IMR-90 (cell line): Measurements from ENCODE around the gene CCDC175. TPM values are rescaled to one million over a fixed set of nuclear protein-coding genes. Genes with fewer than 3 reads are reported as not detected.
A peak's percentile ranks its signal among the peaks of the same experiment; 100 is the strongest.

ENCODE experiments used
- ATAC-seq: fragments of 200-7000 bp; cut with Tn5 transposase; 2 replicates; pipeline ENCODE4 v1.9.1; 2020; ENCODE audit warnings: low read depth, mild to moderate bottlenecking, moderate library complexity
- BruUV-seq: library from RNA; stranded (reverse); fragments of 400-500 nt; replicated peaks from 2 replicates; lab custom pipeline; 2021; lab: Mats Ljungman, UMichigan
- CTCF ChIA-PET: fragments of 300-600 bp; formaldehyde crosslinking; extraction: SDS; loops from one replicate; lab custom pipeline; 2021; ENCODE audit warnings: antibody characterized with exemption; lab: Yijun Ruan, JAX
- POLR2A ChIA-PET: fragments of 300-600 bp; sonication (Branson Sonifier 250); formaldehyde crosslinking; loops from one replicate; lab custom pipeline; 2022; ENCODE audit warnings: antibody characterized with exemption; ENCODE audit not compliant: unreplicated experiment; lab: Charles Lee
- DNase-seq: peaks from one replicate; pipeline ENCODE4 v3.0.0; 2013
- H2AFZ ChIP-seq: replicated peaks from 2 replicates; pipeline ENCODE3; 2013; ENCODE audit warnings: low read length, mild to moderate bottlenecking; ENCODE audit not compliant: poor library complexity
- H2AK5ac ChIP-seq: 2 replicates; pipeline ENCODE4 v1.6.1; 2013; ENCODE audit warnings: low read depth, low read length, inconsistent platforms
- H2AK9ac ChIP-seq: replicated peaks from 2 replicates; pipeline ENCODE3; 2013; ENCODE audit warnings: mild to moderate bottlenecking, low read depth, low read length, moderate library complexity; ENCODE audit not compliant: poor library complexity
- H2BK120ac ChIP-seq: 2 replicates; pipeline ENCODE4 v1.6.1; 2013; ENCODE audit warnings: low read depth, low read length, inconsistent platforms
- H2BK15ac ChIP-seq: 3 replicates; pipeline ENCODE4 v1.6.1; 2013; ENCODE audit warnings: low read depth, low read length, inconsistent platforms
- H2BK20ac ChIP-seq: 2 replicates; pipeline ENCODE4 v1.6.1; 2013; ENCODE audit warnings: low read depth, mild to moderate bottlenecking, inconsistent platforms, low read length, moderate library complexity
- H2BK5ac ChIP-seq: 2 replicates; pipeline ENCODE4 v1.6.1; 2013; ENCODE audit warnings: mild to moderate bottlenecking, low read depth, low read length, inconsistent platforms; ENCODE audit not compliant: poor library complexity, severe bottlenecking
- H3K14ac ChIP-seq: replicated peaks from 2 replicates; pipeline ENCODE4 v1.6.1; 2013; ENCODE audit warnings: low read depth, low read length, inconsistent platforms
- H3K18ac ChIP-seq: 2 replicates; pipeline ENCODE4 v1.6.1; 2013; ENCODE audit warnings: low read depth, low read length, control low read depth
- H3K23ac ChIP-seq: 2 replicates; pipeline ENCODE4 v1.6.1; 2013; ENCODE audit warnings: low read depth, low read length, inconsistent platforms
- H3K27ac ChIP-seq: 2 replicates; pipeline ENCODE4 v1.5.1; 2013; ENCODE audit warnings: mild to moderate bottlenecking, control low read depth, low read length; ENCODE audit not compliant: insufficient read depth
- H3K27me3 ChIP-seq: 2 replicates; pipeline ENCODE4 v1.6.1; 2013; ENCODE audit warnings: low read length; ENCODE audit not compliant: control insufficient read depth, insufficient read depth
- H3K36me3 ChIP-seq: 2 replicates; pipeline ENCODE4 v1.6.1; 2013; ENCODE audit warnings: low read length, mixed read lengths; ENCODE audit not compliant: control insufficient read depth, insufficient read depth
- H3K4ac ChIP-seq: 2 replicates; pipeline ENCODE4 v1.6.1; 2013; ENCODE audit warnings: low read depth, low read length, inconsistent platforms
- H3K4me1 ChIP-seq: 2 replicates; pipeline ENCODE4 v1.6.1; 2013; ENCODE audit warnings: low read length, mixed read lengths; ENCODE audit not compliant: control insufficient read depth, insufficient read depth
- H3K4me2 ChIP-seq: 2 replicates; pipeline ENCODE4 v1.6.1; 2013; ENCODE audit warnings: low read depth, mild to moderate bottlenecking, control low read depth, low read length, moderate library complexity
- H3K4me3 ChIP-seq: 2 replicates; pipeline ENCODE4 v1.5.1; 2013; ENCODE audit warnings: low read depth, mild to moderate bottlenecking, control low read depth, low read length, moderate library complexity; ENCODE audit not compliant: insufficient read depth
- H3K56ac ChIP-seq: 2 replicates; pipeline ENCODE4 v1.6.1; 2013; ENCODE audit warnings: low read length, inconsistent platforms; ENCODE audit not compliant: insufficient read depth; ENCODE audit errors: extremely low read depth
- H3K79me1 ChIP-seq, 2 experiments: 2 replicates each; pipeline ENCODE4 v1.6.1; 2013; ENCODE audit warnings: low read length in 2 of 2, inconsistent platforms in 1 of 2, low read depth in 1 of 2
- H3K9ac ChIP-seq: 2 replicates; pipeline ENCODE4 v1.6.1; 2013; ENCODE audit warnings: low read depth, low read length, control low read depth
- H3K9me1 ChIP-seq: 2 replicates; pipeline ENCODE4 v1.6.1; 2013; ENCODE audit warnings: low read length, inconsistent platforms; ENCODE audit not compliant: insufficient read depth
- H3K9me3 ChIP-seq: 2 replicates; pipeline ENCODE4 v1.6.1; 2013; ENCODE audit warnings: low read length; ENCODE audit not compliant: control insufficient read depth, insufficient read depth
- H4K20me1 ChIP-seq: 2 replicates; pipeline ENCODE4 v1.6.1; 2013; ENCODE audit warnings: low read length, inconsistent platforms; ENCODE audit not compliant: insufficient read depth
- H4K5ac ChIP-seq: 2 replicates; pipeline ENCODE4 v1.6.1; 2013; ENCODE audit warnings: mild to moderate bottlenecking, low read depth, low read length, control low read depth
- H4K8ac ChIP-seq, 2 experiments: 2 replicates each; pipeline ENCODE4 v1.6.1; 2013; ENCODE audit warnings: low read depth in 2 of 2, low read length in 2 of 2, control low read depth in 1 of 2, inconsistent platforms in 1 of 2
- H4K91ac ChIP-seq: 2 replicates; pipeline ENCODE4 v1.6.1; 2013; ENCODE audit warnings: low read depth, low read length, inconsistent platforms; ENCODE audit not compliant: insufficient read depth
- FOS ChIP-seq: fragments of 150-350 bp; IDR thresholded peaks from 2 replicates; pipeline ENCODE4 v1.6.1; 2016; ENCODE audit warnings: low read depth, low read length
- MAFK ChIP-seq: IDR thresholded peaks from 2 replicates; pipeline ENCODE4 v1.6.1; 2012; ENCODE audit warnings: low read depth, low read length, improper control_type of control experiment
- MAZ ChIP-seq: IDR thresholded peaks from 2 replicates; pipeline ENCODE4 v1.6.1; 2012; ENCODE audit warnings: low read depth, mild to moderate bottlenecking, low read length, improper control_type of control experiment, moderate library complexity, borderline replicate concordance
- POLR2A ChIP-seq: IDR thresholded peaks from 2 replicates; pipeline ENCODE4 v1.6.1; 2012; ENCODE audit warnings: mild to moderate bottlenecking, low read depth, low read length
- RAD21 ChIP-seq: IDR thresholded peaks from 2 replicates; pipeline ENCODE4 v1.6.1; 2012; ENCODE audit warnings: low read length, improper control_type of control experiment
- RCOR1 ChIP-seq: IDR thresholded peaks from 2 replicates; pipeline ENCODE4 v1.6.1; 2012; ENCODE audit warnings: mild to moderate bottlenecking, low read length, improper control_type of control experiment; ENCODE audit not compliant: insufficient replicate concordance
- RFX5 ChIP-seq: IDR thresholded peaks from 2 replicates; pipeline ENCODE4 v1.8.0; 2012; ENCODE audit warnings: low read depth, mild to moderate bottlenecking, low read length, moderate library complexity
- WGBS, 2 experiments: methylation state at CpG; one replicate each; pipeline versions ENCODE4 v1.1.5 to v1.1.7; 2013; ENCODE audit warnings: missing lambda C conversion rate in 2 of 2; ENCODE audit not compliant: insufficient read length in 1 of 2; ENCODE audit errors: extremely low coverage in 2 of 2; 5-methylcytosine and 5-hydroxymethylcytosine counted together
- dilution Hi-C: fragments of 300-500 bp; cut with HindIII; formaldehyde crosslinking; loops from one replicate; pipeline ENCODE4 v1.14.3; 2018; ENCODE audit warnings: low sequenced_read_pairs; ENCODE audit not compliant: unreplicated experiment
- in situ Hi-C: fragments of 300-500 bp; cut with MboI; formaldehyde crosslinking; loops from 3 replicates; pipeline ENCODE4 v1.14.3; 2019; ENCODE audit warnings: low sequenced_read_pairs, inconsistent platforms, mixed read lengths
- intact Hi-C: fragments of 100-400 bp; cut with micrococcal nuclease; formaldehyde crosslinking; loops from 2 replicates; pipeline ENCODE4 v1.10.0; 2022
- polyA plus RNA-seq, 3 experiments: library from polyadenylated mRNA; depleted of rRNA; stranded (reverse); fragments of >200 nt; gene quantifications; 2 replicates each; pipeline ENCODE4 v1.2.3, GENCODE V29; 2012; ENCODE audit warnings: low replicate concordance in 1 of 3
- total RNA-seq: library from RNA; depleted of rRNA; stranded (reverse); fragments of >200 nt; gene quantifications from 2 replicates; pipeline ENCODE4 v1.2.3, GENCODE V29; 2012
- TF ChIP-seq, protein P1 (sequence below): conservative IDR thresholded peaks from 2 replicates; pipeline ENCODE4 v1.5.1; 2012; ENCODE audit warnings: mild to moderate bottlenecking, low read depth, low read length, improper control_type of control experiment

CCDC175 gene
- total and polyA plus RNA-seq, 2 of the 4 experiments (the other 2 are of a cell fraction): not detected

DNA sequence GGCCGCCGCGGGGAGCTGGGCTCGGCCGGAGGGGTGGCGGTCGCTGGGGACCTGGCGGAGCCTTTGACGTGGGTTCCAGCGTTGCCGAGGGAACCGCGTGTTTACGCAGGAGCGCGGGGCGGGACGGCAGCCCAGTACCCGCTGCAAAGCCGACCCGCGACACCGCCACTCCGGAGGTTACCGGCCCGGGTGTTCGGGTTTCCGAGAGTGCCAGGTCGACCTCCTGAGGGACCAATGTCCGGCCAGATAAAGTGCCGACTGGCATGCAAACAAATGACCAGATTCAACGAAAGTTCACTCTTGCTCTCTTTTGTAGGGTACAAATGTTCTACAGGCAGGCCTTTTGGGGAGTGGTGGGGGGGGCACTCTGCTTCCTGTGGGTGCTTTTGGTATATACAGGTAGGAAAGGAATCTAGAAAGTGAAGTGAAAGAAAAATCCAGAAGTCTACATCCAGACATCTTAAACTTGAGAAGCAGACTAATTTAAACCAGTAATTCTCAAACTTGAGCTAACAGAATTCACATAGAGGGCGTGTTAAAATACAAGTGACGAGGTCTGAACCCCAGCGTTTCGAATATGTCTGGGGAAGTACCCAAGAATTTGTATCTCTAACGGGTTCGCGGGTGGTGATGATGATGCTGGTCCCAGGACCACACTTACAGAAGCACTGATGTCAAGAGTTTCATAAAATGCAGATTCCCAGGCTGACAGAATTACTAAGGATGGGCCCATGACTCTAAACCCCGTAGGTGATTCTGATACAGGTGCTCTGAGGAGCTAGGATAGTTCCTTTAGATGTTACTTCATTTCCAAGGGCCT is 111.1 kb downstream of the CCDC175 start, which contains the start of gene GPR135:
Gene GPR135 (minus strand): TSS at position 65 of the 820 bp plus-strand sequence. CDS start 154 bp downstream, outside the sequence.
- no peak within 1 kb of the TSS for H2BK120ac ChIP-seq
- H3K9ac ChIP-seq: peak within 1 kb of the TSS; percentile 19; the same call in 1 of the 2 replicates
- BruUV-seq: no TSS peak
- H2AFZ ChIP-seq: peak within 1 kb of the TSS; percentile 92
- H3K4me1 ChIP-seq: peaks cover 6% of the 10 kb centered on the region
- no peak within 1 kb of the TSS for H4K5ac ChIP-seq
- H3K36me3 ChIP-seq: peaks cover 22% of the 10 kb centered on the region
- peak within 1 kb of the TSS; percentile 31 for H3K23ac ChIP-seq
- no peak for TF ChIP-seq RAD21
- TF ChIP-seq, protein P1, sequence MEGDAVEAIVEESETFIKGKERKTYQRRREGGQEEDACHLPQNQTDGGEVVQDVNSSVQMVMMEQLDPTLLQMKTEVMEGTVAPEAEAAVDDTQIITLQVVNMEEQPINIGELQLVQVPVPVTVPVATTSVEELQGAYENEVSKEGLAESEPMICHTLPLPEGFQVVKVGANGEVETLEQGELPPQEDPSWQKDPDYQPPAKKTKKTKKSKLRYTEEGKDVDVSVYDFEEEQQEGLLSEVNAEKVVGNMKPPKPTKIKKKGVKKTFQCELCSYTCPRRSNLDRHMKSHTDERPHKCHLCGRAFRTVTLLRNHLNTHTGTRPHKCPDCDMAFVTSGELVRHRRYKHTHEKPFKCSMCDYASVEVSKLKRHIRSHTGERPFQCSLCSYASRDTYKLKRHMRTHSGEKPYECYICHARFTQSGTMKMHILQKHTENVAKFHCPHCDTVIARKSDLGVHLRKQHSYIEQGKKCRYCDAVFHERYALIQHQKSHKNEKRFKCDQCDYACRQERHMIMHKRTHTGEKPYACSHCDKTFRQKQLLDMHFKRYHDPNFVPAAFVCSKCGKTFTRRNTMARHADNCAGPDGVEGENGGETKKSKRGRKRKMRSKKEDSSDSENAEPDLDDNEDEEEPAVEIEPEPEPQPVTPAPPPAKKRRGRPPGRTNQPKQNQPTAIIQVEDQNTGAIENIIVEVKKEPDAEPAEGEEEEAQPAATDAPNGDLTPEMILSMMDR: no peak
- TF ChIP-seq POLR2A: no peak
- no peak for TF ChIP-seq MAZ
- no peak for TF ChIP-seq RCOR1
- no peak for TF ChIP-seq RFX5
- no peak for TF ChIP-seq FOS
- no peak for TF ChIP-seq MAFK
- no peak within 1 kb of the TSS for H2BK15ac ChIP-seq
- H3K79me1 ChIP-seq: peaks cover 18 to 23% of the 10 kb centered on the region in 2 experiments
- CTCF ChIA-PET: no interaction called here
- H2BK20ac ChIP-seq: no peak within 1 kb of the TSS
- dilution Hi-C loops (no loop called here), intact Hi-C loops (no loop called here), in situ Hi-C loops (loop anchor here (25.0 kb wide), 2 partner anchors 828 to 978 kb away; partner anchors contain the start of gene DACT1)
- 0 out of 2 replicates have a peak within 1 kb of the TSS, but pooled peaks have one; percentile 29 for H3K14ac ChIP-seq
- peak within 1 kb of the TSS; percentile 56; the same call in 1 of the 2 replicates for H2AK5ac ChIP-seq
- H3K56ac ChIP-seq: no peak within 1 kb of the TSS
- peak within 1 kb of the TSS; percentile 89 for H2AK9ac ChIP-seq
- 28% methylated on average over 24 of the region's 40 CpGs; no CpG with 5 or more reads in 1 of the 2 experiments for WGBS, 2 experiments
- H4K8ac ChIP-seq: peak within 1 kb of the TSS; percentile 15 to 62; a peak in 2 of 4 replicates
- peak within 1 kb of the TSS; percentile 38 for H3K4me3 ChIP-seq
- no peaks in the 10 kb centered on the region for H3K9me3 ChIP-seq
- peak; percentile 13 for DNase-seq
- H3K4ac ChIP-seq: peak within 1 kb of the TSS; percentile 64
- peak within 1 kb of the TSS; percentile 74 for H3K4me2 ChIP-seq
- POLR2A ChIA-PET: no interaction called here
- no peak within 1 kb of the TSS for H2BK5ac ChIP-seq
- no peaks in the 10 kb centered on the region for H3K27me3 ChIP-seq
- H3K9me1 ChIP-seq: peaks cover 10% of the 10 kb centered on the region
- H4K20me1 ChIP-seq: peaks cover 22% of the 10 kb centered on the region; the same call in 1 of the 2 replicates
- ATAC-seq: peak; percentile 31
- H3K27ac ChIP-seq: peak within 1 kb of the TSS; percentile 24; the same call in 1 of the 2 replicates
- no peak within 1 kb of the TSS; the same call in 1 of the 2 replicates for H4K91ac ChIP-seq
- no peak within 1 kb of the TSS for H3K18ac ChIP-seq
